GM10248 (cell line): ENCODE data around the gene RPP25L.

Source experiments
- CTCF ChIA-PET: fragments of 300-600 bp; sonication (Branson Sonifier 250); formaldehyde crosslinking; extraction: SDS; loops from one replicate; lab custom pipeline; 2021; ENCODE audit warnings: antibody characterized with exemption; lab: Yijun Ruan, JAX
- POLR2A ChIA-PET: fragments of 350-650 bp; sonication (Branson Sonifier 250); formaldehyde crosslinking; extraction: SDS; loops from one replicate; lab custom pipeline; 2020; ENCODE audit warnings: antibody characterized with exemption; lab: Yijun Ruan, JAX
- DNase-seq: peaks from one replicate; pipeline ENCODE4 v3.0.0; 2012; ENCODE audit errors: extremely low spot score
- CTCF ChIP-seq: IDR thresholded peaks from 2 replicates; pipeline ENCODE4 v1.5.1; 2012; ENCODE audit warnings: mild to moderate bottlenecking, low read depth; ENCODE audit errors: extremely low read depth, missing control alignments, control extremely low read depth

RPP25L gene

GRCh38 chr9:34584970-34585369, 26.9 kb downstream of the RPP25L start:
- no peak for DNase-seq
- no peak for TF ChIP-seq CTCF
- ChIA-PET POLR2A (no interaction called here), CTCF (interaction anchor here (1.2 to 2.5 kb wide), 5 partner anchors 18 to 181 kb away, joined by 3 to 10 read pairs (median 5); no protein-coding TSS in a partner anchor)

GRCh38 chr9:34582787-34583186, 29.1 kb downstream of the RPP25L start:
- POLR2A ChIA-PET, result no interaction called here
- DNase-seq, result no peak
- TF ChIP-seq CTCF, result no peak
- CTCF ChIA-PET, result interaction anchor here (0.9 to 2.9 kb wide), 5 partner anchors 9 to 179 kb away, joined by 3 to 27 read pairs (median 7); partner anchors contain the start of gene GALT

- ChIA-PET CTCF (interaction anchor here (2.1 to 2.9 kb wide), 3 partner anchors 10 to 22 kb away, joined by 14 to 27 read pairs (median 15); no protein-coding TSS in a partner anchor), POLR2A (no interaction called here)
- no peak for DNase-seq
- no peak for TF ChIP-seq CTCF
Observed at GRCh38 chr9:34581318-34581717, 30.6 kb downstream of the RPP25L start.

GRCh38 chr9:34580358-34580757, 31.5 kb downstream of the RPP25L start:
- TF ChIP-seq CTCF, result no peak
- ChIA-PET POLR2A (no interaction called here), CTCF (interaction anchor here (0.8 to 2.1 kb wide), 4 partner anchors 11 to 176 kb away, joined by 3 to 14 read pairs (median 8); no protein-coding TSS in a partner anchor)
- DNase-seq, result no peak

- CTCF ChIA-PET, result interaction anchor here (0.8 to 2.1 kb wide), 5 partner anchors 12 to 176 kb away, joined by 3 to 14 read pairs (median 4); no protein-coding TSS in a partner anchor
- TF ChIP-seq CTCF, result no peak
- POLR2A ChIA-PET, result no interaction called here
- no peak for DNase-seq
Observed at GRCh38 chr9:34579808-34580163, 32.1 kb downstream of the RPP25L start.

- DNase-seq, result no peak
- no peak for TF ChIP-seq CTCF
- ChIA-PET POLR2A (no interaction called here), CTCF (interaction anchor here (0.8 to 2.1 kb wide), 7 partner anchors 12 to 175 kb away, joined by 3 to 14 read pairs (median 4); no protein-coding TSS in a partner anchor)
Observed at GRCh38 chr9:34579104-34579807, 32.6 kb downstream of the RPP25L start.
